ENCODE data around the gene TTLL11. TPM values are rescaled to one million over a fixed set of nuclear protein-coding genes. Genes with fewer than 3 reads are reported as not detected.

The TTLL11 gene
- total RNA-seq, 4 donors from 2014 or later: 15.1 to 42.6 (median 29.1) TPM

- peaks cover 0 to 8% of the 10 kb centered on the region in 2 donors for H3K36me3 ChIP-seq
- no peak overlapping the region for H3K4me3 ChIP-seq
- 50 to 64% methylated on average over 2 of the region's 2 CpGs for WGBS, 2 donors (ENCODE audit: low coverage in 1 of 2)
- peaks cover 0 to 18% (median 0%) of the 10 kb centered on the region in 3 donors for H3K9me3 ChIP-seq
- H3K4me1 ChIP-seq: no peaks in the 10 kb centered on the region
- ATAC-seq: no peak
- H3K27ac ChIP-seq: no peak overlapping the region
- TF ChIP-seq POLR2A (IDR thresholded peaks at IDR 0.05) (no peak), CTCF (IDR thresholded peaks at IDR 0.05) (no peak), EP300 (IDR thresholded peaks at IDR 0.05) (no peak), POLR2AphosphoS5 (IDR thresholded peaks at IDR 0.05) (no peak)
- no peaks in the 10 kb centered on the region for H3K27me3 ChIP-seq
Measured at GRCh38 chr9:121844098-121844497, 249.0 kb downstream of the TTLL11 start.

GRCh38 chr9:121842612-121842978 is 250.5 kb downstream of the TTLL11 start:
- 29% methylated on average over 1 of the region's 2 CpGs; no CpG with 5 or more reads in 1 of the 2 donors for WGBS, 2 donors (ENCODE audit: low coverage in 1 of 2)
- TF ChIP-seq EP300 (IDR thresholded peaks at IDR 0.05) (no peak), POLR2AphosphoS5 (IDR thresholded peaks at IDR 0.05) (no peak), CTCF (IDR thresholded peaks at IDR 0.05) (no peak), POLR2A (IDR thresholded peaks at IDR 0.05) (no peak)
- Histone ChIP-seq H3K27ac (no peak overlapping the region), H3K27me3 (no peaks in the 10 kb centered on the region), H3K4me1 (peaks cover 0 to 9% (median 0%) of the 10 kb centered on the region in 3 donors), H3K9me3 (peaks cover 0 to 5% (median 0%) of the 10 kb centered on the region in 3 donors), H3K36me3 (peaks cover 0 to 8% of the 10 kb centered on the region in 2 donors), H3K4me3 (no peak overlapping the region)
- no peak for ATAC-seq

GRCh38 chr9:121841771-121842611 is 251.1 kb downstream of the TTLL11 start:
- no peak overlapping the region for H3K4me3 ChIP-seq
- H3K36me3 ChIP-seq: peaks cover 0 to 8% of the 10 kb centered on the region in 2 donors
- H3K9me3 ChIP-seq: peaks cover 0 to 5% (median 0%) of the 10 kb centered on the region in 3 donors
- H3K4me1 ChIP-seq: peaks cover 0 to 13% (median 0%) of the 10 kb centered on the region in 3 donors
- 73 to 89% methylated on average over 3 to 4 of the region's 10 CpGs for WGBS, 2 donors (ENCODE audit: low coverage in 1 of 2)
- TF ChIP-seq EP300 (IDR thresholded peaks at IDR 0.05) (no peak), POLR2A (IDR thresholded peaks at IDR 0.05) (no peak), POLR2AphosphoS5 (IDR thresholded peaks at IDR 0.05) (no peak), CTCF (IDR thresholded peaks at IDR 0.05) (no peak)
- no peak for ATAC-seq
- no peaks in the 10 kb centered on the region for H3K27me3 ChIP-seq
- no peak overlapping the region for H3K27ac ChIP-seq

- Histone ChIP-seq H3K36me3 (peaks cover 0 to 14% of the 10 kb centered on the region in 2 donors), H3K4me3 (no peak overlapping the region), H3K9me3 (peaks cover 0 to 5% (median 0%) of the 10 kb centered on the region in 3 donors), H3K27me3 (no peaks in the 10 kb centered on the region), H3K27ac (no peak overlapping the region), H3K4me1 (peaks cover 0 to 13% (median 0%) of the 10 kb centered on the region in 3 donors)
- ATAC-seq: no peak
- 90 to 100% methylated on average over 2 to 16 of the region's 20 CpGs for WGBS, 2 donors (ENCODE audit: low coverage in 1 of 2)
- TF ChIP-seq POLR2AphosphoS5 (IDR thresholded peaks at IDR 0.05): no peak
- no peak for TF ChIP-seq EP300 (IDR thresholded peaks at IDR 0.05)
- no peak for TF ChIP-seq CTCF (IDR thresholded peaks at IDR 0.05)
- TF ChIP-seq POLR2A (IDR thresholded peaks at IDR 0.05): no peak
Measured at GRCh38 chr9:121840838-121841760, 252.0 kb downstream of the TTLL11 start.

All from gastroesophageal sphincter (tissue), 4 donors.